Measurements from ENCODE around the gene MYH11.
A peak's percentile ranks its signal among the peaks of the same experiment; 100 is the strongest.

MYH11 gene

GRCh38 chr16:15721018-15721417, 135.8 kb downstream of the MYH11 start:
- H4K20me1 ChIP-seq = peaks cover 8% of the 10 kb centered on the region; the same call in 1 of the 2 replicates

GRCh38 chr16:15716694-15717447, 140.0 kb downstream of the MYH11 start:
- Histone ChIP-seq H3K27ac (no peak overlapping the region), H3K36me3 (peaks cover 74% of the 10 kb centered on the region), H3K4me1 (peaks cover 23% of the 10 kb centered on the region), H3K9ac (no peak overlapping the region), H3K9me3 (no peaks in the 10 kb centered on the region), H3K4me2 (no peak overlapping the region), H3K4me3 (no peak overlapping the region), H3K27me3 (no peaks in the 10 kb centered on the region), H4K20me1 (peaks cover 16% of the 10 kb centered on the region; the same call in 1 of the 2 replicates)
- no peak for TF ChIP-seq Cebpa-rat (IDR thresholded peaks at IDR 0.05)

More at GRCh38 chr16:15721018-15721417, 135.8 kb downstream of the MYH11 start:
- peaks cover 75% of the 10 kb centered on the region for H3K36me3 ChIP-seq
- peaks cover 13% of the 10 kb centered on the region for H3K4me1 ChIP-seq
- H3K9me3 ChIP-seq = no peaks in the 10 kb centered on the region
- H3K9ac ChIP-seq = no peak overlapping the region
- no peak for TF ChIP-seq Cebpa-rat (IDR thresholded peaks at IDR 0.05)
- no peak overlapping the region for H3K27ac ChIP-seq
- H3K27me3 ChIP-seq = no peaks in the 10 kb centered on the region
- no peak overlapping the region for H3K4me2 ChIP-seq
- no peak overlapping the region for H3K4me3 ChIP-seq

GRCh38 chr16:15715221-15715620, 141.6 kb downstream of the MYH11 start:
- Histone ChIP-seq H4K20me1 (peaks cover 16% of the 10 kb centered on the region; the same call in 1 of the 2 replicates), H3K4me1 (peaks cover 23% of the 10 kb centered on the region), H3K27ac (no peak overlapping the region), H3K4me3 (no peak overlapping the region), H3K9ac (no peak overlapping the region), H3K27me3 (no peaks in the 10 kb centered on the region), H3K4me2 (no peak overlapping the region), H3K9me3 (no peaks in the 10 kb centered on the region), H3K36me3 (peaks cover 65% of the 10 kb centered on the region)
- no peak for TF ChIP-seq Cebpa-rat (IDR thresholded peaks at IDR 0.05)

- Histone ChIP-seq H3K27ac (no peak overlapping the region), H3K36me3 (peaks cover 69% of the 10 kb centered on the region), H3K4me1 (peaks cover 17% of the 10 kb centered on the region), H3K9me3 (no peaks in the 10 kb centered on the region), H3K27me3 (no peaks in the 10 kb centered on the region), H4K20me1 (peaks cover 12% of the 10 kb centered on the region; the same call in 1 of the 2 replicates), H3K4me3 (no peak overlapping the region), H3K4me2 (no peak overlapping the region), H3K9ac (no peak overlapping the region)
- no peak for TF ChIP-seq Cebpa-rat (IDR thresholded peaks at IDR 0.05)
These were observed 142.2 kb downstream of the MYH11 start for GRCh38 chr16:15714393-15715172.

GRCh38 chr16:15708997-15709396, 147.8 kb downstream of the MYH11 start:
- H4K20me1 ChIP-seq = 0 out of 2 replicates have a peak, but pooled peaks cover 6% of the 10 kb centered on the region
- H3K4me2 ChIP-seq = no peak overlapping the region
- H3K27ac ChIP-seq = no peak overlapping the region
- no peaks in the 10 kb centered on the region for H3K27me3 ChIP-seq
- no peak overlapping the region for H3K4me3 ChIP-seq
- H3K36me3 ChIP-seq = peaks cover 68% of the 10 kb centered on the region
- H3K9me3 ChIP-seq = no peaks in the 10 kb centered on the region
- no peak overlapping the region for H3K9ac ChIP-seq
- TF ChIP-seq Cebpa-rat (IDR thresholded peaks at IDR 0.05) = no peak
- H3K4me1 ChIP-seq = peaks cover 26% of the 10 kb centered on the region

- Histone ChIP-seq H3K36me3 (peaks cover 68% of the 10 kb centered on the region), H3K4me1 (peaks cover 29% of the 10 kb centered on the region), H3K4me3 (no peak overlapping the region), H3K27me3 (no peaks in the 10 kb centered on the region), H3K4me2 (no peak overlapping the region), H3K27ac (no peak overlapping the region), H4K20me1 (0 out of 2 replicates have a peak, but pooled peaks cover 8% of the 10 kb centered on the region), H3K9me3 (no peaks in the 10 kb centered on the region), H3K9ac (no peak overlapping the region)
- TF ChIP-seq Cebpa-rat (IDR thresholded peaks at IDR 0.05) = no peak
These were observed 148.7 kb downstream of the MYH11 start for GRCh38 chr16:15708096-15708495.

GRCh38 chr16:15707332-15707731, 149.5 kb downstream of the MYH11 start:
- peaks cover 75% of the 10 kb centered on the region for H3K36me3 ChIP-seq
- no peak overlapping the region for H3K4me3 ChIP-seq
- no peak overlapping the region for H3K27ac ChIP-seq
- no peak for TF ChIP-seq Cebpa-rat (IDR thresholded peaks at IDR 0.05)
- no peak overlapping the region for H3K4me2 ChIP-seq
- H4K20me1 ChIP-seq = 0 out of 2 replicates have a peak, but pooled peaks cover 10% of the 10 kb centered on the region
- no peaks in the 10 kb centered on the region for H3K27me3 ChIP-seq
- peaks cover 23% of the 10 kb centered on the region for H3K4me1 ChIP-seq
- no peak overlapping the region for H3K9ac ChIP-seq
- H3K9me3 ChIP-seq = no peaks in the 10 kb centered on the region

GRCh38 chr16:15705064-15705565, 151.7 kb downstream of the MYH11 start:
- H3K9ac ChIP-seq = no peak overlapping the region; the same call in 1 of the 2 replicates
- H3K4me1 ChIP-seq = peaks cover 23% of the 10 kb centered on the region
- H3K36me3 ChIP-seq = peaks cover 95% of the 10 kb centered on the region
- H3K4me2 ChIP-seq = peak overlapping the region; percentile 60
- H3K9me3 ChIP-seq = no peaks in the 10 kb centered on the region
- no peaks in the 10 kb centered on the region for H3K27me3 ChIP-seq
- TF ChIP-seq Cebpa-rat (IDR thresholded peaks at IDR 0.05) = no peak
- H4K20me1 ChIP-seq = 0 out of 2 replicates have a peak, but pooled peaks cover 10% of the 10 kb centered on the region
- H3K4me3 ChIP-seq = no peak overlapping the region
- no peak overlapping the region for H3K27ac ChIP-seq

- Histone ChIP-seq H3K27ac (no peak overlapping the region), H3K4me2 (peak overlapping the region; percentile 60), H4K20me1 (0 out of 2 replicates have a peak, but pooled peaks cover 10% of the 10 kb centered on the region), H3K9me3 (no peaks in the 10 kb centered on the region), H3K27me3 (no peaks in the 10 kb centered on the region), H3K4me3 (no peak overlapping the region), H3K9ac (no peak overlapping the region), H3K36me3 (peaks cover 96% of the 10 kb centered on the region), H3K4me1 (peaks cover 23% of the 10 kb centered on the region)
- TF ChIP-seq Cebpa-rat (IDR thresholded peaks at IDR 0.05) = no peak
These were observed 152.3 kb downstream of the MYH11 start for GRCh38 chr16:15704545-15704987.

Data from BLaER1 (cell line).